Diencephalon (tissue), 1 donor: Measurements from ENCODE around the gene RIN1. TPM values are rescaled to one million over a fixed set of nuclear protein-coding genes. Genes with fewer than 3 reads are reported as not detected.

Experiments used
- small RNA-seq: library from RNA; depleted of rRNA; stranded (forward); fragments of <200 nt; gene quantifications from one replicate; pipeline ENCODE3, GENCODE V24; 2014
- total RNA-seq: library from RNA; depleted of rRNA; stranded (reverse); fragments of >200 nt; gene quantifications from one replicate; pipeline ENCODE4 v1.2.3, GENCODE V29; 2014

Gene RIN1, protein sequence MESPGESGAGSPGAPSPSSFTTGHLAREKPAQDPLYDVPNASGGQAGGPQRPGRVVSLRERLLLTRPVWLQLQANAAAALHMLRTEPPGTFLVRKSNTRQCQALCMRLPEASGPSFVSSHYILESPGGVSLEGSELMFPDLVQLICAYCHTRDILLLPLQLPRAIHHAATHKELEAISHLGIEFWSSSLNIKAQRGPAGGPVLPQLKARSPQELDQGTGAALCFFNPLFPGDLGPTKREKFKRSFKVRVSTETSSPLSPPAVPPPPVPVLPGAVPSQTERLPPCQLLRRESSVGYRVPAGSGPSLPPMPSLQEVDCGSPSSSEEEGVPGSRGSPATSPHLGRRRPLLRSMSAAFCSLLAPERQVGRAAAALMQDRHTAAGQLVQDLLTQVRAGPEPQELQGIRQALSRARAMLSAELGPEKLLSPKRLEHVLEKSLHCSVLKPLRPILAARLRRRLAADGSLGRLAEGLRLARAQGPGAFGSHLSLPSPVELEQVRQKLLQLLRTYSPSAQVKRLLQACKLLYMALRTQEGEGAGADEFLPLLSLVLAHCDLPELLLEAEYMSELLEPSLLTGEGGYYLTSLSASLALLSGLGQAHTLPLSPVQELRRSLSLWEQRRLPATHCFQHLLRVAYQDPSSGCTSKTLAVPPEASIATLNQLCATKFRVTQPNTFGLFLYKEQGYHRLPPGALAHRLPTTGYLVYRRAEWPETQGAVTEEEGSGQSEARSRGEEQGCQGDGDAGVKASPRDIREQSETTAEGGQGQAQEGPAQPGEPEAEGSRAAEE
- total RNA-seq: 1.4 TPM

GRCh38 chr11:66336234-66337102, at the start of gene RIN1:
RIN1 (minus strand) TSS chr11:66336434; CDS start chr11:66336402, 32 bp downstream.

GRCh38 chr11:66371627-66372415, 35.6 kb upstream of the RIN1 start, which contains the start of gene SLC29A2:
SLC29A2 (minus strand) TSS chr11:66371760; CDS start chr11:66371591, 169 bp downstream.

DNA sequence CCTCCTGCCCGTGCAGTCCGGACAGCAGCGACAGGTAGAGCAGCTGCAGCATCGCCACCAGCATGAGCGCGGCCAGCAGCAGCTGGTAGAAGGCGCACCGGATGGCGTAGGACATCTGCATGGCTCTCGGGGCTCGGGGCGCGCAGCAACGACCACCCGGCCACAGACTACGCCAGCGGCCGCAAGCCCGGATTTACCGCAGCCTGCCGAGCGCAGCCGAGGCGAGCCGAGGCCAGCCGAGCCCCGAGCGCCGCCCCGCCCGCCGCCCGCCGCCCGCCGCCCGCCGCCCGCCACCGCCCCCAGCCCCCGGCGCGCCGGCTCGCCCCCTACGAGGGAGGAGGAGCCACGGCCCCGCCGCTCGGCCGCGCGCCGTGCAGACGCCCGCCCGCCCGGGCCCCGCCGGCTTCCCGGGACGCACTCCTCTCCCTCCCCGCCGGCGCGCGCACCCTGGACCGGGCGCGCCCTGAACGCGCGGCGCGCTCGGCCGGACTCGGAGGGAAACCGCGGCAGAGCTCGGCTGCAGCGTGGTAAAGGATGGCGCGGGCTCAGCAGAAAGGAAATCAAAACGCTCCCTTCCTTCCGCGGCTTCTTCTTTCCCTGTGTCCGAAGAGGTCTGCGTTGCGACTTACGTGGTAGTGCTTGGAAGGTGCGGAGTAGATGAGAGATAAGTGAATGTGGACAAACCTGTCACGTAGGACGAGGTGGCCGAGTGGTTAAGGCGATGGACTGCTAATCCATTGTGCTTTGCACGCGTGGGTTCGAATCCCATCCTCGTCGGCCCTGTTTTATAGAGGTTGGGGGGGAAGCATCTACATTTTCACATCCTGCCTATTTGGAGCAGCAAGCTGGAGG, 11.4 kb upstream of the RIN1 start, which contains the start of gene B4GAT1:
TSS of gene B4GAT1 (minus strand) at position 205 of the 852 bp plus-strand sequence. CDS start at position 121, 84 bp downstream.

DNA sequence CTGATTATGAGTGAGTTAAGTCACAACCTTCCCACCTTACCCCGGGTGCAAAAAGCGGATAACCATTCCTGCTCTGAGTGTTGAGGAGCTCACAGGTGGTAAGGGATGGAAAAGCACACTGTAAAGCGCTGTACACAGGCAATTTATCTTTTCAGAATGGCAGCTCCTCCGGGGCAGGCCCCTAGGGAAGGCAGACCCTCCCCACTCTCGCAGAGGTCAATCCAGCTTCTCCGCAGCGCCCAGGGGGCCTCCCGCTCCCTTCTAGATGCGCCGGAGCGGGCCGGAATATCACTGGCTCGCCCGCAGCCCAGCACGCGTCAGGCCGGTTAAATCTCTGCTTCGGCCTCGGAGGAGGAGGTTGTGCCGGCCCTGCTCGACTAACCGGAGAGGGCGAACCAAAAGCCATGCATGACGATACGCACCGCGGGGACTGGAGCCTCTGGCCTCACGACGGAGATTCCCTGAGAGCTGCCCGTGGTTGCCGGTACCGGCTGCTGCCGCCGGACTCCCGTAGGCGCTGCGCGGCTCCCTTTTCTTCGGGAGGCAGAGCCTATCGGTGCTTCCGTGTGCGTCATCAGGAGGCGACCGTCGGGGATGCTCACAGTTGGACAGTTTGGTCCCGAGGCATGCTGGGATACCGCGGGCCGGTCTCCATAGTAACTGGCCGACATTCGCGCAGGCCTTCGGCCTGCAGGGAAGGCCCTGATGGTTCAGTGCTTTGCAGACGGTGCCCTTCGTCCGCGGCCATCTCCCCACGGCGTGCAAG, 8.5 kb upstream of the RIN1 start, which contains the start of gene BRMS1:
TSS of gene BRMS1 (minus strand) at position 555 of the 766 bp plus-strand sequence. CDS start 2,870 bp downstream, outside the sequence.

DNA sequence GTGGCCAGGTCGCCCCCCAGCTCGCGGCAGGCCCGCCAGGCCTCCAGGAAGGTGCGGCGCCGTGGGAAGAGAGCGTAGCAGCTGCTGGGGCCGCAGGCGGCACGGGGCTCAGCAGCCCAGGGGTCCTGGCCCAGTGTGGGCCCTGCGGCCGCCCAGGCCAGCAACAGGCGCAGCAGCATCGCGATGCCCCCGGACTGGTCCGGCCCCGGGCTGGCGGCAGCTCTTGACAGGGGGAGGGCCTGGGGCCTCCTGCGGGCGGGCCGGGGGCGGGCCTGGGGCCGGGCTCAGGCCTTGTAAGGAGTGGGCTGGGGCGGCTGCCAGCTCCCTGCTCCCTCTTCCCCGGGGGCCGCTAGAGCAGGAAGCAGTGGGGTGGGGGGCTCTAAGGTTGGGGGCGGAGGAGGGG, 19.4 kb downstream of the RIN1 start, which contains the start of gene CD248:
TSS of gene CD248 (minus strand) at position 196 of the 403 bp plus-strand sequence. CDS start at position 179, 17 bp downstream.

DNA sequence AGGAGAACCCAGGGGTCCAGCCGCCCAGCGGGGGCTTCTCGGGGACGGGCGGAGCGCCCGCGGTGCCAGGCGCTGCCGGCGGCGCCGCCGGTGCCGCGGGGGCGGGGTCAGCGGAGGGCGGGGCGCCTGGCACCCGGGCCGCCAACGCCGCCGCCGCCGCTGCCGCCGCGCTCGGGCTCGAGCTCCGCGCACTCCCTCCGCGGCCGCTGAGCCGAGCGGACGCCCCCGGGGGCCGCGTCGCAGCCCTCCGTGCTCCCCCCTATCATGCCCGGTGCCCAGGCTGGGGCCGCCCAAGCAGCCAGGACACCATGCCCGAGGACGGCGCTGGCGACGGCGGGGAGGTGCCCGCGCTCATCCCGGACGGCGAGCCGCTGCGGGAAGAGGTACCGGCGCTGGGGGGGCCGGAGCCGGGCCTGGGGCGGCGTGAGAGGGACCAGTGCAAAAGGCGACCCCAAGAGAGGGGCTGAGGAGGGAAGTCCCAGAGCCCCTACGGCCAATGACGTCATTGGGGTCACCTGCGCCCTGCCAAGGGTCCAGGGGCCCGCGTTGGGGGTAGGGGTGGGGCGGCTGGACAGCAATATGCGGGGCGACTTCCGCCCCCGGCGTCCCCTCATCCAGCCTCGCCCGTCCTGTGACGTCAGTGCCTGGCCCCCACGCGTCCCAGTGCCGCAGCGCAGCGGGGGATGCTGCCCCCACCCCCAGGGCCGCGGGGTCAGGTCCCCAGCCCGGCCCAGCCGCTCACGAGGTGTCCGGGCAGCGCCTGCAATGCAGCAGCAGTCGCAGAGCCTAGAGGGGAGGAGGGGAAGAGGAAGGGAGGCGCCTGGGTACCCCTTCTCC, 44.3 kb downstream of the RIN1 start, which contains the start of gene TMEM151A:
TSS of gene TMEM151A (plus strand) at position 189 of the 837 bp plus-strand sequence. CDS start at position 309, 120 bp downstream.

DNA sequence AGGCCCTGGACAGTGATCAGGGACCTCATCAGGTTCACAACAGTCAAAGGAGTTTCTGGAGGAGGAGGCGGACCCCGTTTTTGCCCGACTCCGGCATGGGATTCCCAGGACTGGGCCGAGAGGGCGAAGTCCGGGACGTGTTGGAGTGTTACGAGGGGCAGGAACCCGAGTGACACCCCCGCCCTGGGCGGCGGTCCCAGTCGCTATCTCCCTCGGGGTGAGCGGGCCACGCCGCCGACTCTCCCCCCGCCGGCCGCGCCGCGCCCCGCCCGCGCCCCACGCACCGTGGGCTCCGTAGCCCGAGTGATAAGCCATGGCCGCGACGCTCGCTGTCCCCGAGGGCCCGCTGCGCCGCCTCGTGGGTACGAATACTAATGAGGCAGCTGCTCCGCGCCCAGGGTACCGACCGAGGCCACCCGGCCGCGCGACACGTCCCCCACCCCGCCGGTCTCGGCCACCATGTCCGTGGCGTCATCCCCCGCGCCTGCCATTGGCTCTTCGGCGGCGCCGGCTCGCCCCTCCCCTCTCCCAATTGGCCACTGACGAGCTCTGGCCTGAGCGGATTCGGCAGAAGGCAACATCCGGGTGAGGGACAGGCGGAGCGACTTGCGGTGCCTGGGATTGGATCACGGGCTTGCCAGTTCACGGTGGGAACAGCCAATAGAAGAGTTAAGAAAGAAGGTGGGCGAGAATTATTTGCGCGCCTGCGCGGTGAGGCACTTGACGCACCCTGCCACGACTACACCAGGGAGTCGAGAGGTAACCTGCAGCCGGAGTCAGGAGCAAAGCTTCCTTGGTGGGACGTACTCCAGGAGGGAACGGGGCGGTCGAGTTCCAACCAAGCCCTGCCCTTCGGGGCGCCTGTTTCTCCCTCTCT, 47.3 kb downstream of the RIN1 start, which contains the start of gene YIF1A:
TSS of gene YIF1A (minus strand) at position 473 of the 877 bp plus-strand sequence. CDS start at position 315, 158 bp downstream.

Small RNA genes within 50 kb of the gene (small RNA-seq; reads per million reads assigned to genes)
- not detected for gene RF00017

Other genes starting within 250 kb of the RIN1 start
- 34.6 TPM for gene KLC2, start 78.7 kb downstream of the RIN1 start, total RNA-seq
- gene RAB1B, start 67.8 kb downstream of the RIN1 start, total RNA-seq: 35.8 TPM
- 94.8 TPM for gene CNIH2, start 58.3 kb downstream of the RIN1 start, total RNA-seq
- 27.7 TPM for gene YIF1A, start 47.3 kb downstream of the RIN1 start, total RNA-seq
- 23.5 TPM for gene TMEM151A, start 44.5 kb downstream of the RIN1 start, total RNA-seq
- 1.6 TPM for gene CD248, start 19.4 kb downstream of the RIN1 start, total RNA-seq
- 10.6 TPM for gene BRMS1, start 8.7 kb upstream of the RIN1 start, total RNA-seq
- gene B4GAT1, start 11.2 kb upstream of the RIN1 start, total RNA-seq: 117 TPM
- 2.1 TPM for gene SLC29A2, start 35.3 kb upstream of the RIN1 start, total RNA-seq
- 1.6 TPM for gene NPAS4, start 84.6 kb upstream of the RIN1 start, total RNA-seq
- 19.4 TPM for gene MRPL11, start 102.4 kb upstream of the RIN1 start, total RNA-seq
- gene PELI3, start 130.5 kb upstream of the RIN1 start, total RNA-seq: 15.0 TPM
- gene DPP3, start 144.0 kb upstream of the RIN1 start, total RNA-seq: 51.7 TPM
- 58.8 TPM for gene BBS1, start 174.2 kb upstream of the RIN1 start, total RNA-seq
- gene ZDHHC24, start 209.6 kb upstream of the RIN1 start, total RNA-seq: 7.2 TPM
- gene ACTN3, start 210.5 kb upstream of the RIN1 start, total RNA-seq: 0.23 TPM
- gene CTSF, start 232.2 kb upstream of the RIN1 start, total RNA-seq: 46.8 TPM